ENCODE data around the gene TSSK3.

DNA sequence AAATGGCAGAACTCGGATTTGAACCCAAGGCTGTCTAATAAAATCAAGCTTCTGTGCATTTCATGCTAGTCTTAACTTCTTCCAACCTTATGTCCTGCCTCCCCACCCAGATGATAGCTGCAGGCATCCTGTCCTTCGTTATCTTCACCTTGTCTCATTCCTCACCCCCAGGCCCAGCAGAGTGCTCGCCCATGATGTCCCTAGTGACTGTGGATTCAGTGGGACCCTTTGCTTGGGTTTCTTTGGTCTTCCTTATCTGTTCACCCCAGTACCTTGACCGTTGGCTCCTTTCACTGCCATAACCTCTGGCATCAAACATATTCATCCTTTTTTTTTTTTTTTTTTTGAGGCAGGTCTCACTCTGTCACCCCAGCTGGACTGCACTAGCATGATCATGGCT lies 37.5 kb downstream of the TSSK3 start:
- TF ChIP-seq, protein P1, sequence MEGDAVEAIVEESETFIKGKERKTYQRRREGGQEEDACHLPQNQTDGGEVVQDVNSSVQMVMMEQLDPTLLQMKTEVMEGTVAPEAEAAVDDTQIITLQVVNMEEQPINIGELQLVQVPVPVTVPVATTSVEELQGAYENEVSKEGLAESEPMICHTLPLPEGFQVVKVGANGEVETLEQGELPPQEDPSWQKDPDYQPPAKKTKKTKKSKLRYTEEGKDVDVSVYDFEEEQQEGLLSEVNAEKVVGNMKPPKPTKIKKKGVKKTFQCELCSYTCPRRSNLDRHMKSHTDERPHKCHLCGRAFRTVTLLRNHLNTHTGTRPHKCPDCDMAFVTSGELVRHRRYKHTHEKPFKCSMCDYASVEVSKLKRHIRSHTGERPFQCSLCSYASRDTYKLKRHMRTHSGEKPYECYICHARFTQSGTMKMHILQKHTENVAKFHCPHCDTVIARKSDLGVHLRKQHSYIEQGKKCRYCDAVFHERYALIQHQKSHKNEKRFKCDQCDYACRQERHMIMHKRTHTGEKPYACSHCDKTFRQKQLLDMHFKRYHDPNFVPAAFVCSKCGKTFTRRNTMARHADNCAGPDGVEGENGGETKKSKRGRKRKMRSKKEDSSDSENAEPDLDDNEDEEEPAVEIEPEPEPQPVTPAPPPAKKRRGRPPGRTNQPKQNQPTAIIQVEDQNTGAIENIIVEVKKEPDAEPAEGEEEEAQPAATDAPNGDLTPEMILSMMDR (IDR thresholded peaks at IDR 0.05), result no peak
- TF ChIP-seq POLR2A (IDR thresholded peaks at IDR 0.05), result no peak
